MM.1S (cell line): Measurements from ENCODE around the gene TTLL10.

Experiments
- DNase-seq: peaks from one replicate; pipeline ENCODE4 v3.0.0-alpha.2; 2015
- H2AFZ ChIP-seq: fragments of 300-600 bp; sonication (generic); 2 replicates; pipeline ENCODE4 v1.6.0; 2016; ENCODE audit warnings: antibody characterized with exemption, low read length
- H3F3A ChIP-seq: fragments of 300-600 bp; sonication (generic); 2 replicates; pipeline ENCODE4 v1.6.1; 2016; ENCODE audit warnings: mild to moderate bottlenecking, antibody characterized with exemption, low read length, moderate library complexity, mixed read lengths; ENCODE audit not compliant: insufficient read depth
- H3K27ac ChIP-seq: fragments of 300-600 bp; sonication (generic); 2 replicates; pipeline ENCODE4 v1.5.1; 2016; ENCODE audit warnings: mild to moderate bottlenecking, low read length
- H3K27me3 ChIP-seq: fragments of 300-600 bp; sonication (generic); replicated peaks from 2 replicates; pipeline ENCODE4 v1.6.0; 2016; ENCODE audit warnings: low read length; ENCODE audit not compliant: insufficient read depth
- H3K36me3 ChIP-seq: fragments of 300-600 bp; sonication (generic); replicated peaks from 2 replicates; pipeline ENCODE4 v1.6.1; 2016; ENCODE audit warnings: mild to moderate bottlenecking, low read length, mixed read lengths; ENCODE audit not compliant: insufficient read depth
- H3K4me1 ChIP-seq: fragments of 300-600 bp; sonication (generic); 2 replicates; pipeline ENCODE4 v1.6.1; 2016; ENCODE audit warnings: low read length, mixed read lengths
- H3K4me2 ChIP-seq: fragments of 300-600 bp; sonication (generic); 2 replicates; pipeline ENCODE4 v1.6.0; 2016; ENCODE audit warnings: low read depth, low read length
- H3K4me3 ChIP-seq: fragments of 300-600 bp; sonication (generic); 2 replicates; pipeline ENCODE4 v1.5.1; 2016; ENCODE audit warnings: low read length, mixed read lengths
- H3K79me2 ChIP-seq: fragments of 300-600 bp; sonication (generic); 2 replicates; pipeline ENCODE4 v1.6.1; 2016; ENCODE audit warnings: mixed run types, low read length, mixed read lengths
- H3K9ac ChIP-seq: fragments of 300-600 bp; sonication (generic); 2 replicates; pipeline ENCODE4 v1.6.1; 2016; ENCODE audit warnings: low read length, mixed read lengths
- H3K9me2 ChIP-seq: fragments of 300-600 bp; sonication (generic); replicated peaks from 2 replicates; pipeline ENCODE4 v1.6.1; 2016; ENCODE audit warnings: mild to moderate bottlenecking, low read length, mixed read lengths; ENCODE audit not compliant: insufficient read depth
- H3K9me3 ChIP-seq: fragments of 300-600 bp; sonication (generic); replicated peaks from 2 replicates; pipeline ENCODE4 v1.6.1; 2016; ENCODE audit warnings: mild to moderate bottlenecking, low read length, mixed read lengths; ENCODE audit not compliant: insufficient read depth
- H4K20me1 ChIP-seq: fragments of 300-600 bp; sonication (generic); 2 replicates; pipeline ENCODE4 v1.6.1; 2016; ENCODE audit warnings: mild to moderate bottlenecking, low read length, moderate library complexity, mixed read lengths; ENCODE audit not compliant: insufficient read depth
- CTCF ChIP-seq: fragments of 300-600 bp; sonication (generic); IDR thresholded peaks from 2 replicates; pipeline ENCODE4 v1.5.1; 2016; ENCODE audit warnings: antibody characterized with exemption, low read length, mixed read lengths
- EZH2 ChIP-seq: fragments of 300-600 bp; sonication (generic); optimal IDR thresholded peaks from 2 replicates; pipeline ENCODE3; 2017; ENCODE audit warnings: low read depth, mild to moderate bottlenecking, antibody characterized with exemption, low read length, mixed read lengths
- EZH2phosphoT487 ChIP-seq: fragments of 300-600 bp; sonication (generic); IDR thresholded peaks from 2 replicates; pipeline ENCODE4 v1.6.1; 2018; ENCODE audit warnings: antibody characterized with exemption, low read length

Gene TTLL10

GRCh38 chr1:1148061-1148460 lies 25.6 kb upstream of the TTLL10 start:
- DNase-seq, result no peak
- Histone ChIP-seq H3K4me1 (peaks cover 16% of the 10 kb centered on the region), H2AFZ (no peak overlapping the region), H3K9ac (no peak overlapping the region), H3K36me3 (no peaks in the 10 kb centered on the region), H3K27ac (no peak overlapping the region), H4K20me1 (no peaks in the 10 kb centered on the region), H3K4me2 (no peak overlapping the region), H3K9me2 (no peaks in the 10 kb centered on the region), H3K9me3 (no peaks in the 10 kb centered on the region), H3K27me3 (peaks cover 63% of the 10 kb centered on the region), H3F3A (no peaks in the 10 kb centered on the region), H3K79me2 (no peaks in the 10 kb centered on the region), H3K4me3 (no peak overlapping the region)
- TF ChIP-seq EZH2 (no peak), EZH2phosphoT487 (no peak), CTCF (no peak)

- no peak for DNase-seq
- H2AFZ ChIP-seq, result no peak overlapping the region
- H3K9me3 ChIP-seq, result no peaks in the 10 kb centered on the region
- H3K27me3 ChIP-seq, result peaks cover 62% of the 10 kb centered on the region
- TF ChIP-seq EZH2phosphoT487, result no peak
- TF ChIP-seq EZH2, result no peak
- TF ChIP-seq CTCF, result no peak
- no peaks in the 10 kb centered on the region for H3K9me2 ChIP-seq
- no peak overlapping the region for H3K27ac ChIP-seq
- no peak overlapping the region for H3K4me3 ChIP-seq
- H3F3A ChIP-seq, result no peaks in the 10 kb centered on the region
- H3K9ac ChIP-seq, result no peak overlapping the region
- H3K36me3 ChIP-seq, result no peaks in the 10 kb centered on the region
- no peak overlapping the region for H3K4me2 ChIP-seq
- no peaks in the 10 kb centered on the region for H3K79me2 ChIP-seq
- H4K20me1 ChIP-seq, result no peaks in the 10 kb centered on the region
- peaks cover 15% of the 10 kb centered on the region for H3K4me1 ChIP-seq
These were observed 25.1 kb upstream of the TTLL10 start for GRCh38 chr1:1148569-1148968.

- H3K79me2 ChIP-seq, result no peaks in the 10 kb centered on the region
- TF ChIP-seq EZH2 (no peak), EZH2phosphoT487 (no peak), CTCF (no peak)
- peaks cover 71% of the 10 kb centered on the region for H3K27me3 ChIP-seq
- no peak for DNase-seq
- no peak overlapping the region for H3K4me3 ChIP-seq
- H3K9me3 ChIP-seq, result no peaks in the 10 kb centered on the region
- H3K4me1 ChIP-seq, result peaks cover 6% of the 10 kb centered on the region
- H3K4me2 ChIP-seq, result no peak overlapping the region
- no peak overlapping the region for H2AFZ ChIP-seq
- no peaks in the 10 kb centered on the region for H4K20me1 ChIP-seq
- H3F3A ChIP-seq, result no peaks in the 10 kb centered on the region
- no peaks in the 10 kb centered on the region for H3K9me2 ChIP-seq
- H3K9ac ChIP-seq, result no peak overlapping the region
- H3K36me3 ChIP-seq, result no peaks in the 10 kb centered on the region
- H3K27ac ChIP-seq, result no peak overlapping the region
These were observed 24.3 kb upstream of the TTLL10 start for GRCh38 chr1:1149416-1149815.
